ENCODE results near the gene MGAT5B. TPM values are rescaled to one million over a fixed set of nuclear protein-coding genes. Genes with fewer than 3 reads are reported as not detected.
"Not testable (repeated sequence)": the region's sequence is repeated elsewhere in the genome, so short reads cannot be mapped to it uniquely, and the experiment has no call there.

Gene MGAT5B
- polyA plus RNA-seq, 3 donors from 2014 or later, result not detected

DNA sequence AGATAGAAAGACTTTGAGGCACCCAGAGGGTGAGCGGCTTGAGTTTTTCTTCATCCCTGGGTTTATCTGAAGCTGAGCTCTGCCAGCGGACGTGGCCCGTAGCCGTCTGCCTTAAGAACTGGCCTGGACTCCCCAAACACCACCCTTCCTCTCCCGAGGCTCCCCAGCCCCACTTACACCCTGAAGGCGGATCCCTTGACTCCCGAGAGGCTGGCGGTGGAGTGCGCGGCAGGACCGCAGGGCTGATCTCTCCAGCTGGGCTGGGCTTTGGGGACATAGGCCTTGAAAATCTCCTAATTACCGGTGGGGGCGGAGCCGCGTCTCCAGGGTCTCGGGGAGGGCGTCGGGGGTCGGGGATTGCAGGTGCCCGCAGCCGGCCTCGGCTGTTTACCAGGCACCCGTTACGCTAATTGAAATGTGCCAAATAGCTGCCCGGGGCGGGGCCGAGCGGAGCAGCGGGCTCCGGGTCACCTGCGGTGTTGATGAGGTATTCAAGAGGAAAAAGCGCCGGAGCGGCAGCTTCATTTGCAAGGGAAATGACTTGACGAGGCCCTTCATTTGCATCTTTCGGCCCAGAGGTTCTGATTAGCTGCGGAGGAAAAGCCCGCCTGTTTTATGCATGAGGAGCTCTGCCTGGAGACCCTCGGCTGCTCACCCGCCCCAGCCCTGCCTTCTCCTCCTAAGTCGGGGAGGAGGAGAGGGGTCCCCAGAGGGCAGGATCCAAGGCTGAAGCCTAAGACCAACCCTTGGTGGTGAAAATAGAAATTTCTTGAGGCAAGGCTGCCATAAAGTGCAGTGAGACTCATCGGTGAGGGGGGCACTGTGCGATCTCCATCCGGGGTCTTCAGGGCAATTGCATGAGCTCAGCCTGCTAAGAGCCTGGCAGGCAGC lies 100.7 kb downstream of the MGAT5B start:
- H3K4me3 Mint-ChIP-seq, result peak overlapping the region; percentile 65 to 80 (median 76)
- peak; percentile 16 to 25 (median 20) for DNase-seq
- no peaks in the 10 kb centered on the region for H3K36me3 Mint-ChIP-seq
- peaks cover 13 to 17% of the 10 kb centered on the region in 2 donors for H3K4me1 Mint-ChIP-seq
- H3K9me3 Mint-ChIP-seq, result no peaks in the 10 kb centered on the region
- H3K27me3 Mint-ChIP-seq (ENCODE audit: low read depth in 3 of 3), result peaks cover 2 to 23% (median 2%) of the 10 kb centered on the region in 3 donors
- H3K27ac Mint-ChIP-seq, result no peak overlapping the region

DNA sequence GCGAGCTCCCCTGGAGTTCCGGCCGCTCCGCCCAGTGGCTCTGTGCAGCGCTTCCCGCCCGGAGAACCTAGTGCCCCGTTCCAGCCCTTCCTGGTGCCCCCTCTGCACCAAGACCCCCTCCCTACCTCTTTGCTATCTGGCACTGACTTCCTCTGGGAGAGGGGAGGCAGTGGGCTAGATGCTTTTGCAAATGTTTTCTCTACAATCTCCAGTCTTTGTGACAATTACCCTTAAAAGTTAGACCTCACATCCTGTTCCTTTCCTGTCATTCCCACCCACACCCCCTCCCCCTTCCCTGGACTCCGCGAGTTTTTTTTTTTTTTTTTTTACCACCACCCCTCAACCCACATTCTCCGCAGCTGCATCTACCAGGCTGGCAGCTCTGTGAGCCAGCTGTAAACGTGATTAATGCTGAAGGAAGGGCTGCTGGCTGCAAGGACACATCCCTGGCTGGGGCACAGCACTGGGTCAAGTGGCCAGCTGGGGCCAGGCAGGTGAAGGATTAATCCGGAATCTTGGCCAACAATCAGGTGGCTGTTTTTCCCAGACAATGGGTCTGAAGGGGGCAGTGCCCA lies 101.5 kb downstream of the MGAT5B start:
- no peaks in the 10 kb centered on the region for H3K36me3 Mint-ChIP-seq
- no peak for DNase-seq

DNA sequence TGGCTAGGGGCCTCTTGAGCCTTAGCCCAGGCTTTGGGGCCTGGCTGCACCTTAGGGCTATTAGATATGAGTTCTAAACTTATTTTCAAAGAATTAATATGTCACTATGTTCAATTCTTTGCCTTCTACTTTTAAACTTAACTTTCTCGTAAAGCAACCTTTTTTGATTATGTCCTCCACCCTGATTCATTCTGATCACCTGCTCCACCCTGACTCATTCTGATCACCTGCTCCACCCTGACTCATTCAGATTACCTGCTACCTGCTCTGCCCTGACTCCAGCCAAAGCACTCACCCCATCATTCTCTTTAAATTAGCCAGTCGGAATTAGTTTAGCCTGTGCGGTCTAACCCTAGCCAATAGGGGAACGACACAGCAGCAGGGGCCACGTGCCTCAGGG lies 102.0 kb downstream of the MGAT5B start:
- Mint-ChIP-seq H3K4me1 (peaks cover 13 to 17% of the 10 kb centered on the region in 2 donors), H3K4me3 (peak overlapping the region in 3 of 5 donors; percentile 10 to 41 (median 22)), H3K27me3 (ENCODE audit: low read depth in 3 of 3) (peaks cover 2 to 23% (median 2%) of the 10 kb centered on the region in 3 donors)
- not testable (repeated sequence) for H3K36me3 Mint-ChIP-seq, DNase-seq, H3K9me3 Mint-ChIP-seq, H3K27ac Mint-ChIP-seq

More for the DNA sequence above, 101.5 kb downstream of the MGAT5B start:
- Mint-ChIP-seq H3K27ac (no peak overlapping the region), H3K4me1 (peaks cover 13 to 17% of the 10 kb centered on the region in 2 donors), H3K27me3 (ENCODE audit: low read depth in 3 of 3) (peaks cover 2 to 23% (median 2%) of the 10 kb centered on the region in 3 donors), H3K4me3 (peak overlapping the region; percentile 65 to 80 (median 76)), H3K9me3 (no peaks in the 10 kb centered on the region)

GRCh38 chr17:76972046-76972641 lies 103.9 kb downstream of the MGAT5B start:
- Mint-ChIP-seq H3K4me1 (peaks cover 13 to 17% of the 10 kb centered on the region in 2 donors), H3K27me3 (ENCODE audit: low read depth in 3 of 3) (peaks cover 2 to 23% (median 5%) of the 10 kb centered on the region in 3 donors)

DNA sequence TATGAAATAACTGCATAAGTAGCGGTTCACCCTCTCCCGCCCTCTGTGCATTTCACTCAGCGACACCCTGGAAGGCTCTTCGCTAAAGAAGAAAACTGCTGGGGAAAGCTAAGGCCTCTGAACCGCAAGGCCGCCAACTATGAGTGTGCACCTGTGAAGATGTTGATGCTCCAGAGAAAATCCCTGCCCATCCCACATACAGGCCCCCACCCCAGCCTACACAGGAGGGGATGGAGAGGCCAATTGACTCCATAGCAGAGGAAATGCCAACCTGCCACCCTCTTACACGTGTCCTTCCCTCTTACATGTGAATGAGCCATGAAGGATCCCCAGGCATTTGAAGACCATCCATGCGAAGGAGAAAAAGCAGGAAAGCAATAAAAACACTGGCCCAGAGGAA lies 104.8 kb downstream of the MGAT5B start:
- Mint-ChIP-seq H3K9me3 (peaks cover 0 to 1% (median 0%) of the 10 kb centered on the region in 6 donors), H3K4me3 (no peak overlapping the region), H3K27ac (no peak overlapping the region), H3K36me3 (no peaks in the 10 kb centered on the region), H3K27me3 (ENCODE audit: low read depth in 3 of 3) (peaks cover 2 to 16% (median 5%) of the 10 kb centered on the region in 3 donors), H3K4me1 (peaks cover 13 to 17% of the 10 kb centered on the region in 2 donors)
- DNase-seq, result no peak

More at GRCh38 chr17:76972046-76972641, 103.9 kb downstream of the MGAT5B start:
- Mint-ChIP-seq H3K27ac (no peak overlapping the region), H3K4me3 (no peak overlapping the region), H3K36me3 (no peaks in the 10 kb centered on the region), H3K9me3 (no peaks in the 10 kb centered on the region)
- DNase-seq, result no peak

DNA sequence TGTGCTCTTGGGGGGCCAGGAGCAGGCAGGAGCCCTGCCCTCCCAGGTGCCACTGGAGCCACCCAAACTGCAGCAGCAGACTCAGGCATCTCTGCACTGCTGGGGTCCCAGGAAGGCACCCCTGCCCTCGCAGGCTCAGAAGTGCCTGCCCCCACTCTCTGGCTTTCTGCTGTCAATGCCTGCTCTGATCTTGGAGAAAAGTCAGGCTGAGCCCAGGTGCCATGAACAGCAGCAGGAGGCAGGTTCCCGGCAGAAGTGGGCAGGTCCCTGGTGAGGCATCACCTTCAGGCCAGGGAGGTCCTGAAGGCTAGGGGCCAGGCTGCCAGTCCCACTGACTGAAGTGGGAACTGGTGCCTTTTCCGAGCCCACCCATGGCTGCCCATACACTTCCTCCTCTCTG lies 106.5 kb downstream of the MGAT5B start:
- no peak overlapping the region for H3K27ac Mint-ChIP-seq
- H3K4me3 Mint-ChIP-seq, result no peak overlapping the region
- no peaks in the 10 kb centered on the region for H3K36me3 Mint-ChIP-seq
- peaks cover 0 to 5% (median 1%) of the 10 kb centered on the region in 6 donors for H3K9me3 Mint-ChIP-seq
- H3K27me3 Mint-ChIP-seq (ENCODE audit: low read depth in 3 of 3), result peaks cover 0 to 11% (median 2%) of the 10 kb centered on the region in 3 donors
- H3K4me1 Mint-ChIP-seq, result peaks cover 2 to 4% of the 10 kb centered on the region in 2 donors
- DNase-seq, result no peak

- not testable (repeated sequence) for H3K27ac Mint-ChIP-seq; H3K4me1 Mint-ChIP-seq; H3K9me3 Mint-ChIP-seq; DNase-seq; H3K4me3 Mint-ChIP-seq; H3K27me3 Mint-ChIP-seq (ENCODE audit: low read depth in 3 of 3); H3K36me3 Mint-ChIP-seq
Measured at GRCh38 chr17:76978050-76978449, 109.8 kb downstream of the MGAT5B start.

DNA sequence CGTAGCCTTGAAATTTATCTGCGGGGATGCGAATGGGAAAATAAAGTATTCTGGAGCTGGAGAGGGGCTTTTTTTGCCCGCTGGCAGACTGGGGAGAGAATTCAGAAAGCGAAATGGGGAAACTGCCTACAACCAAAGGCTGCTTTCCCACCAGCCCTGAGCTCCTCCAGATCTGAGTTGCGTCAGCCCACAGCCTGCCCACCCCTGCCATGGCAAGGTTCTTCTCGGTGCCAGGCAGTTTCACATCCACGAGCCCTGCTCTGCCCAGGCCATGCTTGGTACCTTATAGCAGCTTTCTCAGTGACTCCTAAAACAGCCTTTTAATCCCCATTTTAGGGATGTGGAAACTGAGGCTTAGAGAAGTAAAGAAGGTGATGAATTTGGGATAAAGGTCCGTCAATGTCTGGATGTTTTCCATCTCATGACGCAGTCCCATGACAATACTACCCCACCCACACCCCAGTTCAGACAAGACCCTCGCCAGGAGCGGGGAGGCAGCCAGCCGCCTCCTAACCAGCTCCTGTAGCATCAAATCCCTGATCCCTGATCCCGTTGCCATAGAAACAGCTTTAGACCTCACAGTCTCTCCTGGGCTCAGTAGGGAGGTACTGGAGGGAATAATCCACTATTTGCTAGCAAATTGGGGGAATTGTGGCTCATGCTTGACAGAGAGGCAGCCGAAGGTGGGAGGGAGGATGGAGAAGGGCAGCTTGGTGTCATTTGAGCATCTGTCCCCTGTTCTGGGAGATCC lies 113.5 kb downstream of the MGAT5B start:
- Mint-ChIP-seq H3K36me3 (no peaks in the 10 kb centered on the region), H3K9me3 (peaks cover 0 to 5% (median 1%) of the 10 kb centered on the region in 6 donors), H3K4me1 (peaks cover 0 to 2% of the 10 kb centered on the region in 2 donors), H3K4me3 (no peak overlapping the region), H3K27ac (no peak overlapping the region), H3K27me3 (ENCODE audit: low read depth in 3 of 3) (peaks cover 0 to 3% (median 1%) of the 10 kb centered on the region in 3 donors)
- DNase-seq, result no peak

DNA sequence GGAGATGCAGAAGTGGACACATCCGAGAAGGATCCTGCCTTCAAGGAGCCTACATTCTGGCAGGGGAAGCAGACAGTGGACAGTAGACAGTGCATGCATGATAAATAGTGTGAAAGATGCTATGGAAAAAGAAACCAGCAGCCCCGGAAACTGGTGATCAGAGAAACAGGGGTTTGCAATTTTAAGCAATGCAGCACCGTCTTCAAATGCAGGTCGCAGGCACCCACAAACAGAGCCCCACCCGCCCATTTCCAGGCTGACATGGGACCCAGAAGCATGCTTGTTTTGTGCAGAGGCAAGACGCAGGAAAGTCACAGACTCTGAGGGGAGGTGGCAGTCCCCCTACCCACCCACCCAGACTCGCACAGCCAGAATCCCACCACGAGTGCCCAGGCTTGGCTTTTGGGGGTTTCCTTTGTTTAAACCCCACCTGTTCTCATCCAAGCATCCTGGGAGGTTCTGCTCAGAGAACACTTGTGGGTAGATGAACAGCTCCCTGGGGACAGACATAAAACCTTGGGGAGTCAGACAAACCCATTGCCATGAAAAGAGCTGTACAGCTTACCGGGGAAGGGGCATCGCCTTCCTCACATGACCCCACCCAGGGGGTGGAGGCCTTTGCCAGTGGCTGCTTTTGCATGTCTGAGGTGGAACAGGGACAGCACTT lies 114.3 kb downstream of the MGAT5B start:
- Mint-ChIP-seq H3K9me3 (peaks cover 0 to 5% (median 1%) of the 10 kb centered on the region in 6 donors), H3K27me3 (ENCODE audit: low read depth in 3 of 3) (peaks cover 0 to 3% (median 1%) of the 10 kb centered on the region in 3 donors), H3K4me1 (peaks cover 0 to 2% of the 10 kb centered on the region in 2 donors), H3K27ac (no peak overlapping the region), H3K36me3 (no peaks in the 10 kb centered on the region), H3K4me3 (no peak overlapping the region)
- DNase-seq, result no peak

GRCh38 chr17:76983075-76983775 lies 115.0 kb downstream of the MGAT5B start:
- H3K4me3 Mint-ChIP-seq, result no peak overlapping the region
- peaks cover 0 to 2% of the 10 kb centered on the region in 2 donors for H3K4me1 Mint-ChIP-seq
- H3K27ac Mint-ChIP-seq, result no peak overlapping the region
- H3K36me3 Mint-ChIP-seq, result no peaks in the 10 kb centered on the region
- peaks cover 0 to 2% (median under 1%) of the 10 kb centered on the region in 6 donors for H3K9me3 Mint-ChIP-seq
- DNase-seq, result no peak
- H3K27me3 Mint-ChIP-seq (ENCODE audit: low read depth in 3 of 3), result peaks cover 0 to 5% (median 1%) of the 10 kb centered on the region in 3 donors

GRCh38 chr17:76986365-76986764 lies 118.2 kb downstream of the MGAT5B start:
- peaks cover 0 to 2% of the 10 kb centered on the region in 2 donors for H3K4me1 Mint-ChIP-seq
- H3K36me3 Mint-ChIP-seq, result no peaks in the 10 kb centered on the region
- no peaks in the 10 kb centered on the region for H3K9me3 Mint-ChIP-seq
- H3K27me3 Mint-ChIP-seq (ENCODE audit: low read depth in 3 of 3), result peaks cover 1 to 5% (median 1%) of the 10 kb centered on the region in 3 donors
- DNase-seq, result no peak
- H3K27ac Mint-ChIP-seq, result no peak overlapping the region
- no peak overlapping the region for H3K4me3 Mint-ChIP-seq

GRCh38 chr17:76987486-76988093 lies 119.4 kb downstream of the MGAT5B start:
- peaks cover 1 to 2% (median 1%) of the 10 kb centered on the region in 3 donors for H3K27me3 Mint-ChIP-seq (ENCODE audit: low read depth in 3 of 3)

More at GRCh38 chr17:76987486-76988093, 119.4 kb downstream of the MGAT5B start:
- DNase-seq, result no peak
- Mint-ChIP-seq H3K9me3 (no peaks in the 10 kb centered on the region), H3K4me1 (peaks cover 0 to 2% of the 10 kb centered on the region in 2 donors), H3K27ac (no peak overlapping the region), H3K36me3 (no peaks in the 10 kb centered on the region), H3K4me3 (no peak overlapping the region)

Data from immature natural killer cell (primary cell).